ENCODE data around the gene ACSM6. TPM values are rescaled to one million over a fixed set of nuclear protein-coding genes. Genes with fewer than 3 reads are reported as not detected.
"Not testable (repeated sequence)": the region's sequence is repeated elsewhere in the genome, so short reads cannot be mapped to it uniquely, and the experiment has no call there.

Gene ACSM6
- total RNA-seq, 2 donors from 2014 or later: 0.52 to 9.6 TPM

GRCh38 chr10:95230677-95231586, 36.9 kb downstream of the ACSM6 start:
- H3K4me1 ChIP-seq; H3K36me3 ChIP-seq (replicated peaks in 1 of 2; ENCODE audit: insufficient read depth in 1 of 2, low read depth in 2 of 2); H3K27me3 ChIP-seq; H3K9me3 ChIP-seq; intact Hi-C loops (cut with DNase I): not testable (repeated sequence)
- DNase-seq: peak; percentile 37 to 71 (median 54)
- TF ChIP-seq POLR2A (IDR thresholded peaks at IDR 0.05): peak in 1 of 3 donors; percentile 50
- Histone ChIP-seq H3K4me3 (peak overlapping the region in 1 of 2 donors; percentile 2), H3K27ac (peak overlapping the region in 3 of 4 donors; percentile 57 to 73 (median 57))
- peak; percentile 79 for ATAC-seq
- 45 to 49% methylated on average over 21 to 36 of the region's 36 CpGs for WGBS, 2 donors

- Histone ChIP-seq H3K27me3 (no peaks in the 10 kb centered on the region), H3K4me1 (peaks cover 10% of the 10 kb centered on the region), H3K4me3 (no peak overlapping the region), H3K36me3 (replicated peaks in 1 of 2; ENCODE audit: insufficient read depth in 1 of 2, low read depth in 2 of 2) (peaks cover 0 to 9% of the 10 kb centered on the region in 2 donors), H3K9me3 (no peaks in the 10 kb centered on the region), H3K27ac (no peak overlapping the region)
- ATAC-seq: no peak
- WGBS, 2 donors: 78 to 91% methylated on average over 2 of the region's 2 CpGs
- no peak for DNase-seq
- intact Hi-C loops (cut with DNase I): no loop called here
- TF ChIP-seq CTCF (IDR thresholded peaks at IDR 0.05): no peak
- no peak for TF ChIP-seq POLR2A (IDR thresholded peaks at IDR 0.05)
These were observed 39.5 kb downstream of the ACSM6 start for GRCh38 chr10:95233377-95234034.

GRCh38 chr10:95234951-95235350, 40.9 kb downstream of the ACSM6 start:
- ATAC-seq: no peak
- no peak for DNase-seq
- H3K4me1 ChIP-seq: peaks cover 7% of the 10 kb centered on the region
- H3K4me3 ChIP-seq: no peak overlapping the region
- H3K9me3 ChIP-seq: no peaks in the 10 kb centered on the region
- no peak for TF ChIP-seq POLR2A (IDR thresholded peaks at IDR 0.05)
- H3K27me3 ChIP-seq: no peaks in the 10 kb centered on the region
- no peak overlapping the region for H3K27ac ChIP-seq
- 76 to 88% methylated on average over 5 of the region's 5 CpGs for WGBS, 2 donors
- peaks cover 0 to 9% of the 10 kb centered on the region in 2 donors for H3K36me3 ChIP-seq (replicated peaks in 1 of 2; ENCODE audit: insufficient read depth in 1 of 2, low read depth in 2 of 2)
- intact Hi-C loops (cut with DNase I): no loop called here

- H3K36me3 ChIP-seq (replicated peaks in 1 of 2; ENCODE audit: insufficient read depth in 1 of 2, low read depth in 2 of 2): peaks cover 0 to 9% of the 10 kb centered on the region in 2 donors
These were observed 41.6 kb downstream of the ACSM6 start for GRCh38 chr10:95235676-95236067.

More at GRCh38 chr10:95235676-95236067, 41.6 kb downstream of the ACSM6 start:
- intact Hi-C loops (cut with DNase I): no loop called here
- Histone ChIP-seq H3K4me3 (no peak overlapping the region), H3K4me1 (peaks cover under 1% of the 10 kb centered on the region), H3K27me3 (no peaks in the 10 kb centered on the region), H3K27ac (no peak overlapping the region), H3K9me3 (no peaks in the 10 kb centered on the region)
- no peak for TF ChIP-seq CTCF (IDR thresholded peaks at IDR 0.05)
- no peak for TF ChIP-seq POLR2A (IDR thresholded peaks at IDR 0.05)
- 88 to 97% methylated on average over 3 of the region's 3 CpGs for WGBS, 2 donors
- DNase-seq: no peak
- ATAC-seq: no peak

All from body of pancreas (tissue), 4 donors.